Stimulated activated CD4-positive, alpha-beta T cell treated with anti-CD3 and anti-CD28 coated beads, Interleukin-2, amount 100 ng/mL, for 48 hours (primary cell): Measurements from ENCODE around the gene AP2A2.

Experiments
- DNase-seq, 2 donors: peaks; one replicate each; pipeline ENCODE4 v3.0.0-alpha.2; 2020

Gene AP2A2

DNA sequence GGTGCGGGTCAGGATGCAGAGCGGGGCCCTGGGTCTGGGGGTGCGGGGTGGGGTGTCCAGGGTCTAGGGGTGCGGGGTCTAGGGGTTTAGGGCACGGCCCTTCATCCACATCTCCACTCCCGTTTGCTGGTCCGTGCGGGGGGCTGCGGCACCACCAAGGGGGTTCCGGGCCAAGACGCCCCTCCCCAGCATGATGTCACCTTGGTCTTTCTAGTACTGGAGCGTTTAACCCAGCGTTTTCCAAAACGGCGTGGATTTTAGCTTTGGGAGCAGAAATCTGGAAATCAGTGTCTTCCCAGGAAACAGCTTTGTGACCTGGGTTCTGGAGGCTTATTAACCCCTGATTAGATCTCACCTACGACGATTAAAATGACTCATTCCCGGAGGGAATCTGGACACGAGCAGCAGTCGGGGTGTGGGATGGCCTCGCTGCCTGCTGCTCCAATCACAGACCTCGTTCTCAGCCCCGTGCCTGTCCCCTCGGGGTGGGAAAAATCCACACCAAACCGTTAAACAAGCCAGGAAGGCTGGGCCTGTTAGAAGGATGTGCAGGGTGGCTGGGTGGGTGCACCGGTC is 759 bp downstream of the AP2A2 start:
- DNase-seq: no peak

DNA sequence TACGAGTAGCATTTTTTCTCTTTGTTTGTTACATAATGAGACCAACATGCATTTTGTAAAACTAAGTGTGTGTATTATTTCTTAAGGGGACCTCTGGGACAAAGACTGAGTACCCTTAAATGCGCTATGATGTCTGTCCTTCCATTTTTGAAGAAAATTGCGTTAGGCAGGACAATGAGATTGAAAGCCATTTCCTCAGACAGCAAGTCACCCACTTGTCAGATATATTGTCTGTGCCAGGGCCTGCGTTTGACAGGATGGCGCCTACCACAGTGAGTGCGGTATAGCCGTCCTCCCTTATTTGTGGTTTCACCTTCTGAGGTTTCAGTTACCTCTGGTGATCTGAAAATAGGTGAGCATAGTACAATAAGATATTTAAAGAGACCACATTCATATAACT is 2.2 kb downstream of the AP2A2 start:
- DNase-seq: no peak

DNA sequence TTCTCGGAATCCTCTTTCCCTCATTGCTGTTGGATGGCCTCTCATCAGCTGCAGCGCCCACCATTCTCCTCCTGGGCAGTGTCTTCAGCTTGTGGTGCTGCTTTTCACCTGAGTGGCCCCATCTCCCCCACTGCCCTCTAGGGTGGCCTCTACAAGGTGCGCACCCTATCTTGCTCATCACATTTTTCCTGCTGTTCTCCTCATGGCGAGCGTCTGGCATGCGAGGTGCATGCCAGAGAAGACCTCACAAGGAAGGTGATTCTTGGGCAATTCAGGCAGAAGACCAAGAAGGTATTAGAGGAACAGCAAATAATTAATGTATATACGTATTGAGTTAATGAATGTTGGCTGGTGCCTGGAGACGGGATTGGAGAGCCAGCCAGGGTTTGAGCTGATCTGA is 3.1 kb downstream of the AP2A2 start:
- DNase-seq: no peak

DNA sequence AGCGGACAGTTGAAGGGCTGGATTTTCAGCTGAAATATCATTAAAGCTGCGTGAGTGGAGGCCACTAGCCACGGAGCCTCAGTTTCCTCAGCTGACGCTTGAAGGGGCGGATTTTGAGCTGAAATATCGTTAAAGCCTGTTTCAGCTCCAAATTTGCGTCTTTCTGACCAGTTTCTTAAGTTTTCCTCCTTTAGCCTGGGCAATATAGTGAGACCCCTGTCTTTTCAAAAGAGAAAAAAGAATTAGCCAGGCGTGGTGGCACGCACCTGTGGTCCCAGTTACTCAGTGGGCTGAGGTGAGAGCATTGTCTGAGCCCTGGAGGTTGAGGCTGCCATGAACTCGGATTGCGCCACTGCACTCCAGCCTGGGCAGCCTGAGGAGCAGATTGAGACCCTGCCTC is 3.7 kb downstream of the AP2A2 start:
- no peak for DNase-seq

DNA sequence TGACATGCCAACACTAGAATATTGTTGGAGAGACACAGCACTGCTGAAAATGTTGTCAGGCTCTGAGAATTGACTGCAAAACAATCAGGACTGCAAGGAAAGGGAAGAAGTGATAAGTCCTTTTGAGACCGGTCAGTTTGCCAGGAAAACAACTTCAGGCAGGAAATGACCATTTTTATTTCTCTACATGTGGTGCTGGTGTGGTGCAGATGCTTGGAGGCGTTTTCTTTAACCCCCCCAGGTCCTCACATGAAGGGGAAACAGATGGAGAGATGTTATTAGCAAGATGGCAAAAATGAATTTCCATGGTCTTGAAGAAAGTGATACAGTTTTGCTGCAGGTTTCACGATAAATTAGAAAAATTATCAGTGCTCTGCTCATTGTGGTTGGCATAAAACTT is 5.7 kb downstream of the AP2A2 start:
- DNase-seq: no peak

DNA sequence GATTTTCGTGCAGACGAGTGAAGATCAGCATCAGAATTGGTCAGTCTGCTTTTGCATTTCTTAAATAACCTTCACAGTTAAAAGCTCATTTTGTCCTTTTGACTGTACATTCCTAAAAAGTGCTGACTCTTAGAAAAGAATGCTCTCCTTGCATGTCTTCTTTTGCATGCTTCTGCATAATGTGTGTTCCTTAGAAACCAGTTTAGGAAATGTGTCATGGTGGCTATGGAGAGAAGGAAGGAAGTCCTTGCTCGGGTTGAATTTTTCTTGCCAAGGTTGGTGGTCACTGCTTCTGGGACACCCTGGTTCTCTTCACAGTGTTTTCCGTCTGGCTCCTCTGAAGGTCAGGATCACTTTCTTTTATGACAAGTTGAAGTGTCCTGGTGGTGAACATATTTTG is 6.8 kb downstream of the AP2A2 start:
- no peak for DNase-seq

DNA sequence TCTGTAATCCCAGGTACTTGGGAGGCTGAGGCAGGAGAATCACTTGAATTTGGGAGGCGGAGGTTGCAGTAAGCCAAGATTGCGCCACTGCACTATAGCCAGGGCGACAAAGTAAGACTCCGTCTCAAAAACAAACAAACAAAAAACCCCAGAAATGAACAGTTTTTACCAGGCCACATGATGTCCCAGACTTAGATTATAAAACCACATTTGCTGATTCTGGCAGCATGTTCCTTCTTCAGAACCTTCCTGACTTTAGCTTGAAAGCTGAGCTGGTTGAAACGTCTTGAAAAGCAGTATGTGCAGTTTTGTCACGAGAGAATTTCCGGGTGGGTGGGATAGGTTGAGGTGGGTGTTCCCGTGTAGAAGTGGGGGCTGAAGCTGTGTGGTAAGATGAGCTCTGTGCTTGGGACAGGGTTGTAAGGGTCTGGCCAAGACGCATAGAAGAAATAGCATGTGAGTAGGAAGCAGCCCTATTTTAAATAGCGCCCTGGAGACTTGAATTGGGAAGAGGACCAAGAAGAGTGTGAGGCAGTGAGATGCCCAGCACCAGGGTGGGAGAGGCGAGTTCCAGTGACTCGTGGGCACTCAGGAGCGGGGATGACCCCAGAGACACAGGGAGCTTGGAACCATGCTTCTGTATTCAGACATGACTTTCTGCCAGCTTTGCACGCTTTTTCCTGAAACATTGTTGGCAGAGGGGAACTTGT is 7.6 kb downstream of the AP2A2 start:
- no peak for DNase-seq

DNA sequence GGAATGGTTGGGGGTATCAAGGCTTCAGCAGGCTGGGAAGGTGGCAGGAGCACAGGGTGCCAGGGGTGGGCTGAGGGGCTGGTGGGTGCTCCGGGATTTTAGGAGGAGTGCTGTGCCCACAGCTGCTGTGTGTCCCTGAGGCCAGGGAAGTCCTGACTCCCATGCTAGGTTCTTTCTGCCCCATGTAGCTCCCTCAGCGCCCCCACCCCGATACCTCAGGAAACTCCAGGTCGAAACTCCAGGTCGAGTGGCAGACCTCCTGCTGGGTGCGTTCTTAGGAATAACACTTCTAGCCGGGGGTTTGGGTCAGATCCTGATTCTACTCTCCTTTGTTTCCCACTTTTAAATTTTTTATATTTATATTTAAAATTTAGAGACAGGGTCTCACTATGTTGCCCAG is 8.3 kb downstream of the AP2A2 start:
- no peak for DNase-seq

DNA sequence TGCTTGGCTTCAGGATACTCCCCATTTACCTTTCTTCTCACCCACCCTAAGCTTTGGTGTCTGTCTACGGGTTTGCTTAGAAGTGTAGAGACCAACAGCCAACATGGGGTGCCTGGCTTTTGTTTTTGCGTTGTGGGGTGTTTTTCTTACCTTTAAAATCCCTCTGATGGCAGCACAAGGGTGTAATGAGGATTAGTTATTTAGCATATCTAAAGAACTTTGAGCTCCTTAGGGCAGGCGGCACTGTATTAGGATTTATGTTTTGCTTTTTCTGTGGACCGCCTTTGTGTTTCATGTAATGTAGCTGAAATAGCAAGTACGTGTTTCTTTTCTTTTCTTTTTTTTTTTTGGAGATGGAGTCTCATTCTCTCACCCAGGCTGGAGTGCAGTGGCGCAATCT is 8.9 kb downstream of the AP2A2 start:
- DNase-seq: no peak

DNA sequence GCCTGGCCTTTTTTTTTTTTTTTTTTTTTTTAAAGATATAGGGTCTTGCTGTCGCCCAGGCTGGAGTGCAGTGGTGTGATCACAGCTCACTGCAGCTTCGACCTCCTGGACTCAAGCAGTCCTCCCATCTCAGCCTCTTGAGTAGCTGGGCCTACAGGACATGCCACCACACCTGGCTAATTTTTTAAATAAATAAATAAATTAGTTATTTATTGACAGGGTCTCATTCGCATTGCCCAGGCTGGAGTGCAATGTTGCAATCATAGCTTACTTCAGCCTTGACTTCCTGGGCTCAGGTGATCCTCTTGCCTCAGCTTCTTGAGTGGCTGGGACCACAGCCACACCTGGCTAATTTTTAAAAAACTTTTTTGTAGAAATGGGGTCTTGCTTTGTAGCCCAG is 10.5 kb downstream of the AP2A2 start:
- DNase-seq: no peak

DNA sequence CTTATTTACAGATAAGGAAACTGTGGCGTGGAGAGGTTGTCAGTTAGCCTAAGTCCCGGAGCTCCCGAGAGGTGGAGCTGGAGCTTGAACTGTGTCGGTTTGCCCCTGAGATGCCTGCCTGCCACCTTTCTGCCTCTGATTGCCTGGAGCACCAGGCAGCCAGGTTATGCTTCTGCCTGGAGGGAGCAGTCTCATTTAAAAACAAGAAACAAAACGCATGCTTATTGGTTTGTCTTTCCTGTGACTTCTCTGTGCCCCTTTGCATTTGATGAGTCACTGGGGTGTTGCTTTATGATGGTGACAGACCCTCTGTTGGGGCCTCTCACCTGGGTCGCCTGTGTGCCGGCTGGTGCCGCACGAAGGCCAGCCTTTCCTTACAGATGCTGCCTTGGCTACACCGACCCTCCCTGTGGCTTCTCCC is 12.2 kb downstream of the AP2A2 start:
- DNase-seq: no peak

DNA sequence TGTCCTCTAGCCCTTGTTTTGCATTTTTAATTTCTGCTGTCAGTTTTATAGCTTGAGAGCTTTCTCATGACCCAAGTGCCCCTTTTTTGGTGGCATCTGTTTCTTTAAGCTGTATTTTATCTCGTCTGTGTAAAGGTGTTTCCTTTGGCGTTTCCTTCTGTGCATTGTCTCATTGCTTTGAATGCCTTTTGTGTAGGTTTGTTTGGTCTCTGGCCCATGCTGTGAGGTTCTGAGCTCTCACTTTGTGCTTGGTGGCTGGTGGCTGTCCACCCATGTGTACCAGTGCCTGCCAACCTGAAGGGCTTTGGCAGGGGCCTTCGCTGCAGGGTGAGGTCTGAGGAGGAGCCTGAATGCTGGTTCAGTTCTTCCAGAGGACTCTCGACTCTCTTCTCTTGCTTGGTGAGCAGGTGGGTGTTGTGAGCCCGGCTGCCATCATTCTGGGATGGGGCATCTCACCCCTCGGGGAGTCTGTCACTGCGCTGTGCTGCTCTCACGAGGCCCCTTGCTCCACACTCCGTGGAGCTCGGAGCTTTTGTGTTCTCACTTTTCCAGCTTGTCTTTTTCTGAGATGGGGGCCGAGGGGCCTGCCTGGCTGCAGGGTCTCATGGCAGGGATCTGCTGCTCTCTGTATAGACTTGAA is 14.9 kb downstream of the AP2A2 start:
- DNase-seq: no peak

DNA sequence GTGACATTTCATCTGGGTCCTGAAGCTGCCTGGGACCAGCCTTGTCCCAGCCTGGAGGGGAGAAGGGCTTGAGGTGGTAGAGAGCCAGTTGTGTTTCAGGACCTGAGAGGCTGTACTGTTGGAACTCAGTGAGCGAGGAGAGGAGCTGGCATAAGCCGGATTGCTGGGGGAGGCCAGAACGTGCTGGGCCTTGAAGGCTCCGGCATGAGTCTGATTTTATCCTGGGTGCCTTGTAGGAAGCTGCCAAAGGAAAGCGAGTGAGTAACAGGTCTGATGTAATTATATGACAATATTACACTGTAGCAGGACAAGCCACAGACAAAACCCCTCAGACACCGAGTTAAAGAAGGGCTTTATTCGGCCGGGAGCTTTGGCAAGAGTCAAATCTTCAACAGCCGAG is 17.2 kb downstream of the AP2A2 start:
- DNase-seq: no peak

DNA sequence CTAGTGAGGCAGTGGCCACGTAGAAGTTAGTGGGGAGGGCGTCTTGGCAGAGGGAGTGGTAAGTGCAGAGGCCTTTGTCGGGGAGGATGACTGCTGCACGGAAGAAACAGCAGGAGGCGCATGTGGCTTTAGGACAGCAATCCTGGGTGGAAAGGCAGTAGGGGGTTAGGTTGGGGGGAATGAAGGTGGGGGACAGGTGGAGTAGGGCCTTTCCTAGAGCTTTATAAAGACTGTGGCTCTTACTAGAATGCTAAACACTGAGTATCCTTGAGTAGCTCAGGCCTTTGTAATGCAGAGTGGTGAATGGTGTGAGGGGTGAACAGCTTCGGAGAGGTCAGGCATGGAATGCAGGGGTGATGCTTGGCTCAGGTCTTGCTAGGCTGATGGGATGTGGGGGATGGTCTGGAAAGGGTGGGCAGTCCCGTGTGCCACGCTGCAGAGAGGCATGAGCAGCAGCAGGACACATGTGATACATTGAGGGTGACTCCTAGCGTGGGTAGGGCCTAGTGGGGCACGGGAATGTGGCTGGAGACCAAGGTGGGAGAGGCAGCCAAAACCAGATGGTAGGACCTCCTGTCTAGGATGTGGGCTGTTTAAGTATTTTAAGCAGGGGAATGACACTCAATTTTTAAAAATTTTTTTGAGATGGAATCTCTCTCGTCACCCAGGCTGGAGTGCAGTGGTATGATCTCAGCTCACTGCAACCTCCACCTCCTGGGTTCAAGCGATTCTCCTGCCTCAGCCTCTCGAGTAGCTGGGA is 19.2 kb downstream of the AP2A2 start:
- DNase-seq: no peak

DNA sequence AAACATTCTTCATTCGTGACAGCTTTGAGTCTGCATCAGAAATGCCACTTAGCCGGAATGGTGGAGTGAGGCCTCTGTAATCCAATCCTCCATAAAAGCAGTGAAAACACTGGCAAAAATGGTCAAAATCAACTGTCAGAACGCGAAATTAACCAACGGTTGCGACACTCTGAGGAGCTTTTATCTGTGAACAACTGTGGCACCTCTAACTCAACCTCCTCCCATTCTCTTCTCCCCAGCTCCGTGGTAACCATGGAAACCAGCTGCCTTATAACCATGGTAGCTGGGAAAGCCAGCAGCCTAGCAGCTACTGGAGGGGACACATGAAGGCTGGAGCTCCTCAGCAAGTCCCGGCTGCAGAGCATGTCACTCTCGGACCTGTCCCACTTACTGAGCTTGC is 20.3 kb downstream of the AP2A2 start:
- no peak for DNase-seq

DNA sequence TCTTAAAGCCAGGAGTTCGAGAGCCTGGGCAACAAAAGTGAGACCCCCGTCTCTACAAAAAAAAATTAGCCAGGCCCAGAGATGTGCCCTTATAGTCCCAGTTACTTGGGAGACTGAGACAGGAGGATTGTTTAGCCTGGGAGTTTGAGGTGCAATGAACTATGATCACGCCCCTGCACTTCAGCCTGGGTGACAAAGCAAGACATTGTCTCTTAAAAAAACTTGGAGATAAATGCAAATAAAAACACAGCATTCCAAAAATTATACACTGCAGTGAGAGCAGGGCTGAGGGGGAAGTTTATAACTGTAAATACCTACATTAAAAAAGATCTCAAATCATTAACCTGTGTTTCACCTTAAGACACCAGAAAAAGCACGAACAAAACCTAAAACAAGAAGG is 22.1 kb downstream of the AP2A2 start:
- DNase-seq: no peak

DNA sequence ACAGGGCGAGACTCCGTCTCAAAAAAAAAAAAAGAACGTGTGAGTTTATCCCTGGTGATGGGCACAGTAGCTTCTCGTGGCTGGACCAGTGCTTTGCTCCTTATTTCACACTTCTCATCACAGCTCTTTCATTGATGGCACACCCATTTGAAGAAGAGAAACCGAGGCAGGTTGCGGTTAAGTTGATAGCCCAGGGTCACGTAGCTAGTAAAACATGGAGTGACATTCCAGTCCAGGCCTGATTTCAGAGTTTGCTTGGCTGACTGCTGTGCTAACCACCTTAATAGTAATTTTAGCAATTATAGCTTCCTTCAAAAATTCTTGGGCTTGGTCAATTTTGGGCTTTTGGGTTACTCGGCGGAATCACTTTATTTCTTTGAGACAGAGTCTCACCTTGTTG is 25.8 kb downstream of the AP2A2 start:
- no peak for DNase-seq

DNA sequence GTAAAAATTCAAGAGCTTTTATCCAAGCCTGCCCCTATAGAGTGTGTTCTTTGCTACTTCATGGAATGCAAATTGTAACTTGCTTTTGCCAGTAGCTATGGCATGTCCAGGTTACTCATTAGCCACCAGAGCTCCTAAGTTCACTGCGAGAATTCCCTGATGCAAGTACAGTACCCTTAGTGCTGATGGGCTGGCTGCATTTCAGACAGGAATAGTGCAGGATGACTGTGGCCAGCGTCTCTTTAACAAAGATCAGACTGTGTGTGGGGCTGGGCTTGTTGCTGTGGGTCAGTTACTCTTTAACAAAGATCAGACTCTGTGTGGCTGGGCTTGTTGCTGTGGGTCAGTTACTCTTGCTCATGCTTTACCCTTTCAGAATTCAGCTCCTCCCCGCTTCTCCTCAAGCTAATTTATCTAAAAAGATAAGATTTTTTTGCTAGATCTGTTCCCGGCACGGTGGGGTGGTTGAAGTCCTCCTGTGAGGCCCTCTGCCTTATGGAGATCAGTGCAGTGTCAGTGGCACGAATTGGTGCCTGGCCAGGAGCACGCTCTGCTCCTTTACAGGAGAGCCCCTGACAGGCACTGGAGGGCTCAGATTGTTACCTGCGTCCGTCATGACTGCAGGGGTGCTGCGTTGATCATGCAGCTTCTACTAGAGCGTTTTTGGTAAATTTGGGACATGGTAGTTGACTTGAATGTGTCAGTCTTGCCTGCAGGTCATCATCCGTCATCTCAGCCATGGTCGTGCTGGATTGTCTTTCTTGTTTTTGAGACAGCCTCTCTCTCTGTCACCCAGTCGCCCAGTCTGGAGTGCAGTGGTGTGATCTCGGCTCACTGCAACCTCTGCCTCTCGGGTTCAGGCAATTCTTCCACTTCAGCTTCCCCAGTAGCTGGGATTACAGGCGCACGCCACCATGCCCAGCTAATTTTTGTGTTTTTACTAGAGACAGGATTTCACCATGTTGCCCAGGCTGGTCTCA is 27.0 kb downstream of the AP2A2 start:
- no peak for DNase-seq

DNA sequence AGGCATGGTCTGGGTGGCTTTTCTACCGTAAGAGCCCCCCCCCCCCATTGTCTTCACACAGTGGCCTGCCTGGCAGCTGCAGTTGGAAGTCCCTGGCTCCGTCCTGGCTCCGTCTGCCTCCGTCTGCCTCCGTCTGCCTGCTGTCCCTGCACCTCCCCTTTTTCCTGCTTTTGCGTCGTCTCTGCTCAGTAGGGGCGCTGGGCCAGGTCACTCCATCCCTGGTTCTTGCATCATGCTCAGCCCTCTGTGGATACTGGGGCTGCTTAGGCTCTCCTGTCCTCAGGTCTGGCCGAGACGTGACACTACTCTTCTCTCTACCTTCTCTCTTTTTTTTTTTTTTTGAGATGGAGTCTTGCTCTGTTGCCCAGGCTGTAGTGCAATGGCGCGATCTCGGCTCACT is 27.8 kb downstream of the AP2A2 start:
- DNase-seq: no peak

DNA sequence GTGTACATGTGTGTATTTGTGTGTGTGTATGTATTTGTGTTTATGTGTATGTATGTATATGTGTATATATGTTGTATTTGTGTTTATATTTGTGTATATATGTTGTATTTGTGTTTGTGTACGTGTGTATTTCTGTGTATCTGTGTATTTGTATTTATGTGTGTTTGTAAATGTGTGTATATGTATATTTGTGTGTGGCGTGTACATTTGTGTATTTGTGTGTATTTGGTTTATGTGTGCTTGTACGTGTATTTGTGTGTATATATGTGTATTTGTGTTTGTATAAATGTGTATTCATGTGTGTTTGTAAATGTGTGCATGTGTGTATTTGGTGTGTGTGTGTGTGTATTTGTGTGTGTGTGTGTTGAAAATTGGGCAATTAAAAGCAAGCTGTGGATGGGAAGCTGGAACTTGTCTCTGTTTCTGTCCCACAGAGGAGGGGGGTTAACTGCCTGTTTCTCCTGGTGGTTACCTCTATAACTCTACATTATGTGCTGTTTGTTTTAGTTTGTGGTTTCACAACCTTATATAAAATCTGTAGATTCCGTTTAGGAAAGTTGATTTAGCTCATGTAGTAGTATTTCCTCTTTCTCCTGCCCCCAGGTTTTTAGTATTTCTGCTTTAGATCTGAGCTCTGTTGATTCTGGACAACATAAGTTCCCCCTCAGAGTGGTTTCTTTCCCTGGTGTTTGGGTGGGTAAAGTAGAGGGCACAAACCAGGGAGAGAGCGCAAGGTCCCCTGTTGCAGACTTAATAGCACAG is 28.9 kb downstream of the AP2A2 start:
- no peak for DNase-seq

DNA sequence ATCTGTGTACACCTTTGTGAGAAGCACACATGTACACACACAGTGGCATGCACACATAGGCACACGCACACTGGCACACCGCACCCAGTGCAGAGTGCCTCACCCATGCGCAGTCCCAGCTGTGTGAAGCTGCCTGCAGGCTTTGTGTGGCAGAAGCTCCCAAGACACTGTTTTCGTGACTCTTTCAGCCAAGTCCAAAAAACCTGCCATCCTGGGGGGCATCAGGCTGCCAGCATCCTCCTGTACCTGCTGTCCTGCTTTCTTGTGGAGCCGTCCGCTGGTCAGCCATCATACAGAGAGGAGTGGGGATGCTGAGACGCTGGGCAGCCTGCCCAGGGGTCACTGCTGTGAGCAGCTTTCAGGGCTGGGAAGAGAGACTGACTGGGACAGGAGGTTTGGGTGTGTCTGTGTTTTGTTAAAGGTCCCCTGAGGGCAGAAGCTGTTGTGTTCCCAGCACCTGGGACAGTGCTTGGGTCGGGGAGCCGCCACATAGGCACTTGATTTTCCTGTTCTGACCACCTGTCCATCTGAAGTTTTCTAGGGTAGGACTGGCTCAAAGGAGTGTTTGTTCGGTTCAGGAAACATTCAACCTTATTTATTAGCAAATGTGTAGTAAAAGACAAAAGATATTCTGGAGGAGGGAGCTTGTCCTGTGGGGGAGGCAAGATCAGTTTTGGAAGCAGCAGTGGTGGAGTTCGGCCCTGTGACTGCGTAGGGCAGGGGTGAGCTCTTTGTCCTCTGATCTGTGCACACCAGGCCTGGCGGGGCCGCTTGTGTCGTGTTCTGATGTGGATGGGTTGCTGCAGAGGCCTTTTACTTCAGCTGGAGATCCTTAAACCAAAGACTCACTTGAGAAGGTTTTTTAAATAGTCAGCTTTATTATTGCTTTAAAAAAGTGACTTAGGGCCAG is 29.7 kb downstream of the AP2A2 start:
- no peak for DNase-seq
